ENCODE measurements around the gene THAP3. TPM values are rescaled to one million over a fixed set of nuclear protein-coding genes. Genes with fewer than 3 reads are reported as not detected.

Gene THAP3
- total and polyA plus RNA-seq, 2 donors (not counting 1 experiment from before 2014, with no cell fraction given): 20.2 to 30.4 TPM

GRCh38 chr1:6613361-6614018, 11.2 kb upstream of the THAP3 start, which contains the start of gene PHF13:
Gene PHF13 (plus strand): TSS chr1:6613731. CDS start chr1:6614067, 336 bp downstream.
- intact Hi-C loops (cut with micrococcal nuclease): loop anchor here (1.0 to 2.0 kb wide), 4 partner anchors 10 to 34 kb away; partner anchors contain the start of gene ZBTB48
- Histone ChIP-seq H3K27ac (ENCODE audit: low read length in 2 of 2) (peak within 1 kb of the TSS; percentile 7 to 77), H3K4me1 (ENCODE audit: control insufficient read depth in 2 of 2, insufficient read depth in 2 of 2, low read length in 2 of 2) (peaks cover 11 to 14% of the 10 kb centered on the region in 2 donors), H4K20me1 (ENCODE audit: control insufficient read depth, insufficient read depth, low read length, poor library complexity, severe bottlenecking) (peaks cover 4% of the 10 kb centered on the region), H3K79me2 (ENCODE audit: control insufficient read depth, insufficient read depth, low read length) (peaks cover 16% of the 10 kb centered on the region), H3K4me3 (ENCODE audit: control extremely low read depth in 1 of 5, extremely low read depth in 1 of 5, insufficient read depth in 1 of 5, low read depth in 2 of 5, low read length in 4 of 5) (peak within 1 kb of the TSS; percentile 64 to 94 (median 77)), H3K4me2 (replicated peaks; ENCODE audit: low read depth, low read length, poor library complexity, severe bottlenecking) (peak within 1 kb of the TSS; percentile 99), H3K36me3 (replicated peaks in 1 of 2; ENCODE audit: control extremely low read depth in 1 of 2, control insufficient read depth in 1 of 2, extremely low read depth in 1 of 2, insufficient read depth in 2 of 2, low read length in 1 of 2) (no peaks in the 10 kb centered on the region), H3K9me3 (ENCODE audit: control extremely low read depth in 1 of 3, control insufficient read depth in 2 of 3, insufficient read depth in 1 of 3, low read length in 2 of 3) (no peaks in the 10 kb centered on the region), H3K9ac (ENCODE audit: low read length) (peak within 1 kb of the TSS; percentile 90), H2AFZ (ENCODE audit: insufficient read depth, low read depth, low read length, poor library complexity, severe bottlenecking) (peak within 1 kb of the TSS; percentile 97), H3K27me3 (replicated peaks in 1 of 4; ENCODE audit: control extremely low read depth in 1 of 4, control insufficient read depth in 3 of 4, insufficient read depth in 4 of 4, low read length in 3 of 4) (no peaks in the 10 kb centered on the region)
- CTCF ChIA-PET: no interaction called here
- DNase-seq (peak; percentile 99), ATAC-seq (ENCODE audit: low read depth) (peak; percentile 93)
- WGBS (ENCODE audit: insufficient coverage): under 1% methylated on average over 77 of the region's 84 CpGs
- H3K4me3 Mint-ChIP-seq: peak within 1 kb of the TSS; percentile 92
- POLR2A ChIA-PET: interaction anchor here (0.7 to 1.2 kb wide), 4 partner anchors 10 to 33 kb away, joined by 3 to 4 read pairs (median 4); partner anchors contain the start of genes KLHL21, THAP3 and ZBTB48
- peaks cover 17% of the 10 kb centered on the region for H3K4me1 Mint-ChIP-seq
- H3K27ac Mint-ChIP-seq: peak within 1 kb of the TSS; percentile 91
- H3K9me3 Mint-ChIP-seq (ENCODE audit: insufficient read depth): no peaks in the 10 kb centered on the region
- no peaks in the 10 kb centered on the region for H3K27me3 Mint-ChIP-seq
- no peak for TF ChIP-seq CTCF (IDR thresholded peaks at IDR 0.05)
- no peak for TF ChIP-seq EZH2 (IDR thresholded peaks at IDR 0.05; ENCODE audit: borderline replicate concordance, insufficient read depth, low read depth, low read length, poor library complexity, severe bottlenecking)
